ENCODE results near the gene RAB30. TPM values are rescaled to one million over a fixed set of nuclear protein-coding genes. Genes with fewer than 3 reads are reported as not detected.
"Not testable (repeated sequence)": the region's sequence is repeated elsewhere in the genome, so short reads cannot be mapped to it uniquely, and the experiment has no call there.

Gene RAB30
- total RNA-seq, 1 donor = 25.9 TPM

DNA sequence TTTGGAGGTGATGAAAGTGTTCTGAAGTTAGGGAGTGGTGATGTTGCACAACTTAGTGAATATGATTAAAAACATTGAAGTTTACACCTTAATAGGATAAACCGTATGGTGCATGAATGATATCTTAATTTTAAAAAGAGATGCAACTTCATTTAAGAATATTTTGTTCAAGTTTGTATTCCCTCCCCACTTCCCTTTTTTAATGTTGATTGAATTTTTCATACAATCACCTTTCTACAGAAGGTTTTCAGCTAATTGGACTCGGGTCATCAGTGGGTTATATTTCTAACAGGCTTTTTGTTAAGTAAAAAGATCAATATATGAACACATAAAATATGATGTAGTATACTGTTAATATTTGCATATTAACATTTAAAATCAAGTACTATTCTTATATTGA, 97.6 kb downstream of the RAB30 start:
- DNase-seq (ENCODE audit: low read depth) = no peak
- no peak overlapping the region for H3K4me3 ChIP-seq (ENCODE audit: low read depth, low read length)
- TF ChIP-seq, protein P1, sequence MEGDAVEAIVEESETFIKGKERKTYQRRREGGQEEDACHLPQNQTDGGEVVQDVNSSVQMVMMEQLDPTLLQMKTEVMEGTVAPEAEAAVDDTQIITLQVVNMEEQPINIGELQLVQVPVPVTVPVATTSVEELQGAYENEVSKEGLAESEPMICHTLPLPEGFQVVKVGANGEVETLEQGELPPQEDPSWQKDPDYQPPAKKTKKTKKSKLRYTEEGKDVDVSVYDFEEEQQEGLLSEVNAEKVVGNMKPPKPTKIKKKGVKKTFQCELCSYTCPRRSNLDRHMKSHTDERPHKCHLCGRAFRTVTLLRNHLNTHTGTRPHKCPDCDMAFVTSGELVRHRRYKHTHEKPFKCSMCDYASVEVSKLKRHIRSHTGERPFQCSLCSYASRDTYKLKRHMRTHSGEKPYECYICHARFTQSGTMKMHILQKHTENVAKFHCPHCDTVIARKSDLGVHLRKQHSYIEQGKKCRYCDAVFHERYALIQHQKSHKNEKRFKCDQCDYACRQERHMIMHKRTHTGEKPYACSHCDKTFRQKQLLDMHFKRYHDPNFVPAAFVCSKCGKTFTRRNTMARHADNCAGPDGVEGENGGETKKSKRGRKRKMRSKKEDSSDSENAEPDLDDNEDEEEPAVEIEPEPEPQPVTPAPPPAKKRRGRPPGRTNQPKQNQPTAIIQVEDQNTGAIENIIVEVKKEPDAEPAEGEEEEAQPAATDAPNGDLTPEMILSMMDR (IDR thresholded peaks at IDR 0.05; ENCODE audit: insufficient read depth, low read length) = no peak

DNA sequence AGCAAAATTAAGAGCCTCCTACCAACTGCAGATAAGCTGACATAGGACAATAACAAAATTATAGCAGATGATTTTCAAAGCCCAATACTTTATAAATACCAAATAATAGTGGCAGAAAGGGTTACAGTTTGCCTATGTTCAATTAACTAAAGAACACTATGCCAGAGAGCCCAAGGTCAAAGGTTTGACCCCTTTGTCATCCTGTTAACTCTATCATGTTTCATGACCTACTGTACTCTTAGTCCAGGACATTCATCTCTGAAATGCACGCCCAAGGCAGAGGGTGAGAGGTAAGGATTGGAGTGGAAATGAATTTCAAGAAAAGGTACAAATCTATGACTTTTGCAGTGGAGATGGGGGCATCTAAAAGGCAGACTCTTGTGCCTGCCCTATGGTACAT, 99.6 kb downstream of the RAB30 start:
- TF ChIP-seq, protein P1 (IDR thresholded peaks at IDR 0.05; ENCODE audit: insufficient read depth, low read length) = no peak
- no peak overlapping the region for H3K4me3 ChIP-seq (ENCODE audit: low read depth, low read length)

DNA sequence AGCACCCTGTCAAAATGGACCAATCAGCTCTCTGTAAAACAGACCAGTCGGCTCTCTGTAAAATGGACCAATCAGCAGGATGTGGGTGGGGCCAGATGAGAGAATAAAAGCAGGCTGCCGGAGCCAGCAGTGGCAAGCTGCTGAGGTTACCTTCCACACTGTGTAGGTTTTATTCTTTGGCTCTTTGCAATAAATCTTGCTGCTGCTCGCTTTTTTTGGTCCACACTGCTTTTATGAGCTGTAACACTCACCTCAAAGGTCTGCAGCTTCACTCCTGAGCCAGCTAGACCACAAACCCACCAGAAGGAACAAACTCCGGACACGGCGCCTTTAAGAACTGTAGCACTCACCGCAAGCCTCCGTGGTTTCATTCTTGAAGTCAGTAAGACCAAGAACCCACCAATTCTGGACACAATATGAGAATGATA, 100.2 kb downstream of the RAB30 start:
- not testable (repeated sequence) for H3K4me3 ChIP-seq (ENCODE audit: low read depth, low read length); DNase-seq (ENCODE audit: low read depth)

More for the DNA sequence above, 99.6 kb downstream of the RAB30 start:
- DNase-seq (ENCODE audit: low read depth) = no peak

DNA sequence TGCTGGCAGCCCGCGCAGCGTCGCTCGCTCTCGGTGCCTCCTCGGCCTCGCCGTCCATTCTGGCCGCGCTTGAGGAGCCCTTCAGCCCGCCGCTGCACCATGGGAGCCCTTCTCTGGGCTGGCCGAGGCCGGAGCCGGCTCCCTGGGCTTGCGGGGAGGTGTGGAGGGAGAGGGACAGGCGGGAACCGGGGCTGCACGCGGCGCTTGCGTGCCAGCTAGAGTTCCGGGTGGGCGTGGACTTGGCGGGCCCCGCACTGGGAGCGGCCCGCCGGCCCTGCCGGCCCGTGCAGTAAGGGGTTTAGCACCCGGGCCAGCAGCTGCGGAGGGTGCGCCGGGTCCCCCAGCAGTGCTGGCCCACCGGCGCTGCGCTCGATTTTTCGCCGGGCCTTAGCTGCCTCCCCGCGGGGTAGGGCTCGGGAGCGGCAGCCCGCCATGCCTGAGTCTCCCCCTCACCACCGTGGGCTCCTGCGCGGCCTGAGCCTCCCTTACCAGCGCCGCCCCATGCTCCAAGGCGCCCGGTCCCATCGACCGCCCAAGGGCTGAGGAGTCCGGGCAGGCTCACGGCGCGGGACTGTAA, 101.1 kb downstream of the RAB30 start:
- H3K4me3 ChIP-seq (ENCODE audit: low read depth, low read length); DNase-seq (ENCODE audit: low read depth): not testable (repeated sequence)

DNA sequence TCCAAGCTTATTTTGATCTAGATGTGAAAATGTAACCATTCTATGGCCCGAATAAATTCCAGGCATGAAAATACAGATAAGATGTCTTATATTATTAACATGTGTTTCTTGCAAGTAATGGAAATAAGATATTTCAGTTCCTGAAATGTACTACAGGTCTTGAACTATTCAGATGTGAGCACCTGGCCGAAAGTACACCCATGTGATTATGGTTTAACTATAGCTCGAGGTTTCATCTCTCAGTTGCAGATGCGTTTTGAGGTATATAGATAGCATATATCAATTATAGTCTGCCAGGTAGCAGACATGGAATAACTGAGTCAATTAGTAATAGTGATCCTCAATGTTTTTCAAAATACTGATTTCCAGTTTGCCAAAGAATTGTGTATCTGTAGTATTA, 101.9 kb downstream of the RAB30 start:
- TF ChIP-seq, protein P1 (IDR thresholded peaks at IDR 0.05; ENCODE audit: insufficient read depth, low read length) = no peak
- no peak overlapping the region for H3K4me3 ChIP-seq (ENCODE audit: low read depth, low read length)
- no peak for DNase-seq (ENCODE audit: low read depth)

DNA sequence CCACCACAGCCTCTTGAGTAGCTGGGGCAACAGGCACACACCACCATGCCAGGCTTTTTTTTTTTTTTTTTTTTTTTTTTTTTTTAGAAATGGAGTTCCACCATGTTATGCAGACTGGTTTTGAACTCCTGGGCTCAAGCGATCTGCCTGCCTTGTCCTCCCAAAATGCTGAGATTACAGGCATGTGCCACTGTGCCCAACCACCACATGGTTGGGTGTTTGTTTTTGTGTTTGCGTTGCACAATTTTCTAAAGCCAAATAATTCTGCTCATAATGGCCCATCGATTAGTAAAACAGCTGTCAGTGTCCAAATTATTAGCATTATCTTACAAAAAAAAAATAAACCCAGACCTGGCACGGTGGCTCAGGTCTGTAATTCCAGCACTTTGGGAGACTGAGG, 104.3 kb downstream of the RAB30 start:
- H3K4me3 ChIP-seq (ENCODE audit: low read depth, low read length) = no peak overlapping the region
- no peak for DNase-seq (ENCODE audit: low read depth)
- TF ChIP-seq, protein P1 (IDR thresholded peaks at IDR 0.05; ENCODE audit: insufficient read depth, low read length) = no peak

DNA sequence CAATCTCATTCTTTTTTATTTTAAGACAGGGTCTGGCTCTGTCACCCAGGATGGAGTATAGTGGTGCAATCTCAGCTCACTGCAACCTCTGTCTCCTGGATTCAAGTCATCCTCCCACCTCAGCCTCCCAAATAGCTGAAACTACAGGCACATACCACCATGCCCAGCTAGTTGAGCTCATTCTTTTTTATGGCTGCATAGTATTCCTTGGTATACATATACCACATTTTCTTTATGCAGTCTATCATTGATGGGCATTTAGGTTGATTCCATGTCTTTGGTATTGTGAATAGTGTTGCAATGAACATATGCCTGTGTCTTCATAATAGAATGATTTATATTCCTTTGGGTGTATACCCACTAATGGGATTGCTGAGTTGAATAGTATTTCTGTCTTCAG, 109.7 kb downstream of the RAB30 start:
- not testable (repeated sequence) for DNase-seq (ENCODE audit: low read depth); H3K4me3 ChIP-seq (ENCODE audit: low read depth, low read length)

DNA sequence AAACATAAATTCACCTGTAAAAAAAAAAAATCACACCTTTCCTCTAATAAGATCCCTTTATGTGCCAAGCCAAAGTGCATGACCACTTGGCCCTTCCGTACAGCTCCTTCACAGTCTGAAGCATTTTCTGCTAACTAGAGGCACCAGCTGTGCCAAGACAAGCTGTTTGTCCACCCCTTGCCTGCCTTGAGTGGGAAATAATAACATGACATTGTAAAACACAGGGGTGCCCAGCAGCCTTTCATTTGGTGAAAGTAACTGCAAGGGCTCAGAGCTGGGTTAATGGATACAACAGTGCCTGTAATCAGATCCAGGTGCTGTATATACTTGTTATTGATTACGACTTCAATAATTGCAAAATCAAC, 110.9 kb downstream of the RAB30 start:
- DNase-seq (ENCODE audit: low read depth) = no peak
- TF ChIP-seq, protein P1 (IDR thresholded peaks at IDR 0.05; ENCODE audit: insufficient read depth, low read length) = no peak
- H3K4me3 ChIP-seq (ENCODE audit: low read depth, low read length) = no peak overlapping the region
